Hematopoietic multipotent progenitor cell treated with erythropoietin and hydrocortisone succinate and interleukin-3 and kit ligand, for 6 days (in vitro differentiated cells): ENCODE measurements around the gene LRRC34.

ENCODE experiments used
- DNase-seq: peaks from one replicate; pipeline ENCODE4 v3.0.0-alpha.2; 2015

The LRRC34 gene, protein sequence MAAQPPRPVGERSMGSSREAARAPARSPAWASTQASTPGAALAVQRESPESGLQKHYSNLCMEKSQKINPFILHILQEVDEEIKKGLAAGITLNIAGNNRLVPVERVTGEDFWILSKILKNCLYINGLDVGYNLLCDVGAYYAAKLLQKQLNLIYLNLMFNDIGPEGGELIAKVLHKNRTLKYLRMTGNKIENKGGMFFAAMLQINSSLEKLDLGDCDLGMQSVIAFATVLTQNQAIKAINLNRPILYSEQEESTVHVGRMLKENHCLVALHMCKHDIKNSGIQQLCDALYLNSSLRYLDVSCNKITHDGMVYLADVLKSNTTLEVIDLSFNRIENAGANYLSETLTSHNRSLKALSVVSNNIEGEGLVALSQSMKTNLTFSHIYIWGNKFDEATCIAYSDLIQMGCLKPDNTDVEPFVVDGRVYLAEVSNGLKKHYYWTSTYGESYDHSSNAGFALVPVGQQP

GRCh38 chr3:169812332-169813235 is at the start of gene LRRC34, which contains the start of gene LRRIQ4:
LRRC34 (minus strand) TSS chr3:169812904; CDS start chr3:169812548, 356 bp downstream.
LRRIQ4 (plus strand) TSS chr3:169812870; CDS start chr3:169821922, 9,052 bp downstream.
- DNase-seq: peak; percentile 93

DNA sequence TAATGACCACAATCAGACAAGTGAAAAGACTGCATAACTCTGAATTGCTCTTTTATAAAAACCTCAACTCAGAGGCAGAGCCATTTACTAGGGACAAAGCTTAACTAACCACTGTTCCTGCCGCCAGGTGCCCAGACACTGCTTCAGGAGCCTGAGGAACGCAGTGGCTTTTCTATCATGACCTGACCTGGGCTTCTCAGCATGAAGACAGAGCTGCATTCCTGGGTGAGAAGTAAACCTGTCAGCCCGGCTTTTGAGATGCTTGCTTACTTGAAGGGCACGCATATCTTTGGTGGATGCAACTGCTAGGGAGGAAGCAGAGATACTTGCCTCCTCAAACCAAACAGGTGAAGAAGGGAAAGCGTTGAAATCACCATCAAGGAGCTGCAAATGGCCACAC is 49.2 kb upstream of the LRRC34 start:
- no peak for DNase-seq

DNA sequence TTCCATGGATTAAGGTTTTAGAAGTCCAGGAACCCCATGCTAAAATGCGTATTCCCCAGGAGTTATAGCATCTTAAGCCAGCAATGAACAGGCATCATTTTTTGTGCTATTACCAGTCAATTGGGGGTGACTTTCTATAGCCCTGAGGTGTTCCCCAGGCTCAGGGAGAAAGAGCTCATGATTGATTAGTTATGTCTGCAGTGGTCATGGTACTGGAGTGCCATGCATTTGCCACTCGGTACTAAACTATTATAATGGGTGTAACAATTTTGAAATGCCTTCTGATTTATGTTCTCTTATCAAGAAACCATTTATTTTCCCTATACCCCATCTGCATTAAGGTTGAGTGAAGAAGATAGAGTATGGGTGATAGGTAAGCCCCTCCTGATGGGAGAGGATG is 45.1 kb upstream of the LRRC34 start:
- no peak for DNase-seq

DNA sequence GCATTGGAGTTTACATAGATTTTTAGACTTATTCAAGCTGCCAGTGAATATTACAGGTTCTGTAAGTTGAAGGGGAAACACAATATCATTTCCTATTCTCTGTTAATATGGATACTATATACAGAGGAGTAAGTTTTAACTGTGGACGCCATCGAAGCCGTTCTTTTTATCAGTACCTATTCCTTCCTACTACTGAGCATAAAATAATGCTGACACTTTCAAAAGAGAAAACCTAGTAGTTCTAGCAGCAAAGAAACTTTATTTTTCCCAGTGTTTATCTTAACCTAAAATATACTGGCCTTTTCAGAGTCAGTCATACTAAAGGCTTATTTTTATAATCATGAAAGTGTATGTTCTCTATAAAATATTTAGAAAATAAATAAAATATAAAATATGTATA is 42.8 kb upstream of the LRRC34 start:
- no peak for DNase-seq

DNA sequence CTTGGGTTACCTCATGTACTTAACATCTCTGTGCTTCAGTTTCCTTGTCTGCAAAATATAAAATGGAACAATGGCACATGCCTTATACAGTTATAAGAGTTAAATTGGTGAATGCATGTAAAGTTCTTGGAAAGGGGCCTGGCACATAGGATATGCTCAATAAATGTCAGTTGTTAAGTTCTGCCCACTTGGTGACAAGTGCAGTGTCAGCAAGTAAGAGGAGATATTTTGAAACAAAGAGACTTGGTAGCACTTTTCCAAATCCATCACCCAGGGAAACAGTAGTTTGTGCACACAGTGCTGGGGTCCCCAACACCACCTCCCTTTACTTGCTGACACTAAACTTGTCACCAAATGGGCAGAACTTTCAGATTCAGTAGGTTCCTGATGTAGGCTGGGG is 37.9 kb upstream of the LRRC34 start:
- no peak for DNase-seq

GRCh38 chr3:169848741-169849140 is 36.0 kb upstream of the LRRC34 start:
- no peak for DNase-seq

- no peak for DNase-seq
Measured at GRCh38 chr3:169847896-169848295, 35.2 kb upstream of the LRRC34 start.

DNA sequence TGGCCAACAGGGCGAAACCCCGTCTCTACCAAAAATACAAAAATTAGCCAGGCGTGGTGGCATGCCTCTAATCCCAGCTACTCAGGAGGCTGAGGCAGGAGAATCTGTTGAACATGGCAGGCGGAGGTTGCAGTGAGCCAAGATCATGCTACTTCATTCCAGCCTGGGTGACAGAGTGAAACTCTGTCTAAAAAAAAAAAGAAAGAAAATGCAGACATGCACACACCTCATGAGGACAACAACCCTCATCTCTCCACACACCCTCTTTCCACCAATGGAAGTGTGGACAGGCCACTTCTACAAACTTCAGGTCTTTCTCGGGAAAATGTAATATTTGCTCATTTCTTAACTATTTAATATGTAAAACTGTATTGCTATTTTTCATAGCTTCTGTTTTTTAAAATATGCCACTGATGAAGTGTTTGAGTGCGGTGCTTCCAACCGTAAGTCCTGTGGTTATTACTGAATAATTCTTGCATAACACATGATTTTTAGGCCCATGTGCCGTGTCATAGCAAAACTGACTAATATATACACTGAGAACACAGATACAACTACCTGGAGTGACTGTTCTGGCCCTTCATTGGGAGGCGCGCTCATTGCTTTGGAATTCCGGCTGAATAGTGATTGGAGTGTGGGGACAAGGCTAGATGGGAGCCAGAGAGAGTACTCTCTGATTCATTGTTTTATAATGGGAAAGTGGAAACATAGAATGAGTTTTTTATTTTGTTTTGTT is 33.9 kb upstream of the LRRC34 start:
- DNase-seq: no peak

DNA sequence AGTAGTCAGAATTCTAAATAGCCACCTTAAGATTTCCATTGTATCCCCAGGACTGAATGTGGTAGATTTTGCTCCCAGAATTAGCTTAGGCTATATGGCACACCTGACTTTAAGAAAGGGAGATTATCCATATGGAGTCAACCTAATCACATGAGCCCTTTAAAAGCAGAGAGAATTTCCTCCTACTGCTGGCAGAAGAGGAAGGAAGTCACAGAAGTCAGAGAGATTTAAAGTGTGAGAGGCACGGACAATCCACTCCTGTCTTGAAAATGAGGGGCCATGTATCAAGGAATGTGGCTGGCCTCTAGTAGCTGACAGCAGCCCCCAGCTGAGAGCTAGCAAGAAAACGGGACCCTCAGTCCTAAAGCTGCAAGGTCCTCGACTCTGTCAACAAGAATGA is 30.3 kb upstream of the LRRC34 start:
- no peak for DNase-seq

GRCh38 chr3:169841171-169841570 is 28.5 kb upstream of the LRRC34 start:
- no peak for DNase-seq

GRCh38 chr3:169838511-169839030 is 25.9 kb upstream of the LRRC34 start:
- DNase-seq: no peak

- no peak for DNase-seq
Measured at GRCh38 chr3:169836942-169837275, 24.2 kb upstream of the LRRC34 start.

- no peak for DNase-seq
Measured at GRCh38 chr3:169836078-169836941, 23.6 kb upstream of the LRRC34 start.

GRCh38 chr3:169835533-169835932 is 22.8 kb upstream of the LRRC34 start:
- no peak for DNase-seq

- DNase-seq: no peak
Measured at GRCh38 chr3:169827712-169828111, 15.0 kb upstream of the LRRC34 start.

- no peak for DNase-seq
Measured at GRCh38 chr3:169825316-169825715, 12.6 kb upstream of the LRRC34 start.

DNA sequence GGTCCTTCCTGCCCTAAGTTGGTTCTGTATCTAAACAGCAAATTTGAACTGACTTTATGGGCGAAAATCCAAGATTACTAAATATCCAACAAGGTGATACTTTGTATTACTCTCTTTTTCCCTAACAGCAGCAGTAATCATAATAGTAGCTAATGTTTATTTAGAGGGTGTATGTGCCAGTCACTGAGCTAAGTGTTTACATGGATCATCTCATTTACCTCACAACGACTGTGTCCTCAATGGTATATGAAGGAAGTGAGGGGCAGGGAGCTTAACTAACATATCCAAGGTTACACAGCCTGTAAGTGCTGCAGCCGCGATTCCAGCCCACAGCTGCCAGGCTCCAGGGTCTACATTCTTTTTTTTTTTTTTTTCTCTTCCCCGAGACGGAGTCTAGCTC is 10.3 kb upstream of the LRRC34 start:
- DNase-seq: no peak

DNA sequence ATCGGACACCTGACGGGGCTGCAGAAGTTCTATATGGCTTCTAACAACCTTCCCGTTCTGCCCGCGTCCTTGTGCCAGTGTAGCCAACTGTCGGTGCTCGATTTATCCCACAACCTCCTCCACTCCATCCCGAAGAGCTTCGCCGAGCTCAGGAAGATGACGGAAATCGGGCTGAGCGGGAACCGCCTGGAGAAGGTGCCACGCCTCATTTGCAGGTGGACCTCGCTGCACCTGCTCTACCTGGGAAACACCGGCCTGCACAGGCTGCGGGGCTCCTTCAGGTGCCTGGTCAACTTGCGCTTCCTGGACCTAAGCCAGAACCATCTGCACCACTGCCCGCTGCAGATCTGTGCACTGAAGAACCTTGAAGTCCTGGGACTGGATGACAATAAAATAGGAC is 9.8 kb upstream of the LRRC34 start:
- no peak for DNase-seq

GRCh38 chr3:169822091-169822490 is 9.4 kb upstream of the LRRC34 start:
- no peak for DNase-seq

GRCh38 chr3:169818316-169818715 is 5.6 kb upstream of the LRRC34 start:
- DNase-seq: no peak

DNA sequence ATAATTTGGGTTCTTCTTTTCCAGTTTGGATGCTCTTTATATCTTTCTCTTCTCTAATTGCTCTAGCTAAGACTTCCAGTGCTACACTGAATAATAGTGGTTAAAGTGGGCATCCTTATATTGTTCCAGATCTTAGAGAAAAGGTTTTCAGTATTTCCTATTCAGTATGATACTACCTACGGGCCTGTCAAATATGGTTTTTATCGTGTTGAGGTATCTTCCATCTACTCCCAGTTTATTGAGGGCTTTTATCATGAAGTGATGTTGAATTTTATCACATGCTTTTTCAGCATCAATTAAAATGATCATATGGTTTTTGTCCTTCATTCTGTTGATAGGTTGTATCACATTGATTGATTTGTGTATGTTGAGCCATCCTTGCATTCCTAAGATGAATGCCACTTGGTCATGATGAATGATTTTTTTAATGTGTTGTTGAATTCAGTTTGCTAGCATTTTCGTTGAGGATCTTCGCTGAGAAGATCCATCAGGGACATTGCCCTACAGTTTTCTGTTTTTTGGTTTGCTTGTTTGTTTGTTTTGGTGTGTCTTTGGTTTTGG is 3.0 kb upstream of the LRRC34 start:
- DNase-seq: no peak
